OCI-M2 (cell line): ENCODE measurements around the gene KLHL22.
"Not testable (repeated sequence)": the region's sequence is repeated elsewhere in the genome, so short reads cannot be mapped to it uniquely, and the experiment has no call there.

Source experiments
- DNase-seq: peaks from one replicate; lab custom pipeline; 2025; ENCODE audit not compliant: unreplicated experiment; lab: John Stamatoyannopoulos, UW

Gene KLHL22

GRCh38 chr22:20494978-20495860 lies at the start of gene KLHL22:
TSS of gene KLHL22 (minus strand) at chr22:20495795. CDS start at chr22:20489211, 6,584 bp downstream.
- DNase-seq = no peak

DNA sequence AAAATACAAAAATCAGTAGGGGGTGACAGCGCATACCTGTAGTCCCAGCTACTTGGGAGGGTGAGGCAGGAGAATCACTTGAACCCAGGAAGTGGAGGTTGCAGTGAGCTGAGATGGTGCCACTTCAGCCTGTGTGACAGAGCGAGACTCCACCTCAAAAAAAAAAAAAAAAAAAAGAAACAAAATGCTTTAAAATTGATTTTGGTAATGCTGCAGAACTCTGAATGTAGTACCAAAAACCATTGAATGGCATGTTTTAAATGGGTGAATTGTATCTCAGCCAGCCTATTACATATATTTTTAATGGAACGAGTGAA lies 49.7 kb upstream of the KLHL22 start:
- DNase-seq = not testable (repeated sequence)

DNA sequence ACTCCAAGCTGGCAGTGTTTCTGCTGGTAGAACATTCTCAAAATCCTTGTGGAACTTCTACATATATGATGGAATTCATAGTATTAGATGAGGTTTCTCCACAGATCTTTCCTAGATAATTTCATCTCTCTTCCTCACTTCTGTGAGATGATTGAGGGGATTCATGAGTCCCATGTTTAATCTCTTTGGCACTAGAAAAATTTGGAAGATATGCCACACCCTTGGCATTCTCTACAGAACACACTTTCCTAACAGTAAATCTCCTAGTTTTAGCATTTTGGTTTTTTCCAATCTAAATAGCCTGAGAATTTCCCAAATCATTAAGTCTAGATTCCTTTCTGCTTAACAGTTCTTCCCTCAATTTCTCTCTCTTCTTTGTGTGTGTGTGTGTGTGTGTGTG lies 47.1 kb upstream of the KLHL22 start:
- DNase-seq = no peak

GRCh38 chr22:20542055-20542454 lies 46.5 kb upstream of the KLHL22 start:
- DNase-seq = no peak

GRCh38 chr22:20538875-20539274 lies 43.3 kb upstream of the KLHL22 start:
- not testable (repeated sequence) for DNase-seq

DNA sequence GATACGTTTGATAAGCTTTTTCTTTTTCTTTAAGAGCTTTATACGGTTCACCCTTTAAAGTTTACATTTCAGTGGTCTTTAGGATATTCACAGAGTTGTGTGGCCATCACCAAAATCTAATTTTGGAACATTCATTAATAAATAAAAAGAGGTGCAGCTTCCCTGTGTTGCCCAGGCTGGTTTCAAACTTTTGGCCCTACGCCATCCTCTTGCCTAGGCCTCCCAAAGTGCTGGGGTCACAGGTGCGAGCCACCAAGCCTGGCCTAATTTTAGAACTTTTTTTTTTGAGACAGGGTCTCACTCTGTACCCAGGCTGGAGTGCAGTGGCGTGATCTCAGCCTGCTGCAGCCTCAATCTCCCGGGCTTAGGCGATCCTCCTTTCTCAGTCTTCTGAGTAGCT lies 42.4 kb upstream of the KLHL22 start:
- DNase-seq = no peak

DNA sequence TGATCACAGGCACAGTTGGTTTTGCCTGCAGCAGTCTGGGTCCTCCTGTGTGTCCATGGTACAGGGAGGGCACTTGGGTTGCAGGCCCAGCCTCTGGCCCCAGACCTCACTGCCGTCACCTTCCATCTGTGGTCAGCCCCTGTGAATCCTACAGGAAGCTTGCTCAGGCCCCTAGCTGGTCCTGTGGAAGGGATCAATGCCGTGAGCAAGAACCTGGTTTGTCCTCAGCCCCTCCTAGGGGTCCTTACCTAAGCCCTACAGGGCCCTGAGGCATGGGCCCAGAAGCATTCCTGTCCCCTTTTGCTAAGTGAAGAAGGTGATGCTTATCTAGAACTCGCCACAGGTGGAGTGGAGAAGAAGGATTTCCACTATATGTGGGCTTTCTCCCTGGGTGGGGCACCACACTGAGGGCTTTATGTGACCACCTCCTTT lies 41.7 kb upstream of the KLHL22 start:
- no peak for DNase-seq

DNA sequence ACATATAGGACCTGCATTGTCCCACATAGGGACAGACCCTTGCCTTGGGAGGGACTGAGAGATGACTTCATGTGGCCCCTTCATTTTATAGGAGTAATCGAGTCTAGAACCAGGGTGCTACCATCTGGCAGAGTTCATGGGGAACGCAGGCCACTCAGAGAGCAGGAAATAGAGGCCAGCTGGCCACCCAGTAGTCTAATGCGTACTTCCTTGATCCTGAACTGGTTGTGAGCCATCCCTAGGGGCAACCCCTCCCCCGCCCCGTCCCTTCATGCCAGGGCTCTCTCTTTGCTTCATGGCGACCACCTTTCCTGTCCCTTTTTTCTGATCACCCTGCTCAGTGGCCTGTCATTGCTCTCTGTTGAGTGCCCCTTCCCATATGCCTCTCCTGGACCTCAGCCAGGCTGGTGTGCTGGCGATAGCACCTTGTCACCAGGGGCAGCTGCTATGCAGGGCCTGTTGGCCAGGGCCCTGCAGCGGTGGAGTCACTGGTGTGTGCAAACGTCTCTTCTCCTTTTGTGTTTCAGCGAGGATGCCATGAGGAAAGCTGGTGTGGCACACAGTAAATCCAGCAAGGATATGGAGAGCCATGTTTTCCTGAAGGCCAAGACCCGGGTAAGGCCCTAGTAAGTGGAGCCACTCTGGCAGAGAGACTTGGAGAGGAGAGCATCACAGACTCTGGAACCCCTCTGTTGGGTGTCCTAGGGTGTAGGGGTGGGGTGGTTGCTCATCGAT lies 41.2 kb upstream of the KLHL22 start:
- DNase-seq = no peak

GRCh38 chr22:20533879-20534265 lies 38.3 kb upstream of the KLHL22 start:
- no peak for DNase-seq

DNA sequence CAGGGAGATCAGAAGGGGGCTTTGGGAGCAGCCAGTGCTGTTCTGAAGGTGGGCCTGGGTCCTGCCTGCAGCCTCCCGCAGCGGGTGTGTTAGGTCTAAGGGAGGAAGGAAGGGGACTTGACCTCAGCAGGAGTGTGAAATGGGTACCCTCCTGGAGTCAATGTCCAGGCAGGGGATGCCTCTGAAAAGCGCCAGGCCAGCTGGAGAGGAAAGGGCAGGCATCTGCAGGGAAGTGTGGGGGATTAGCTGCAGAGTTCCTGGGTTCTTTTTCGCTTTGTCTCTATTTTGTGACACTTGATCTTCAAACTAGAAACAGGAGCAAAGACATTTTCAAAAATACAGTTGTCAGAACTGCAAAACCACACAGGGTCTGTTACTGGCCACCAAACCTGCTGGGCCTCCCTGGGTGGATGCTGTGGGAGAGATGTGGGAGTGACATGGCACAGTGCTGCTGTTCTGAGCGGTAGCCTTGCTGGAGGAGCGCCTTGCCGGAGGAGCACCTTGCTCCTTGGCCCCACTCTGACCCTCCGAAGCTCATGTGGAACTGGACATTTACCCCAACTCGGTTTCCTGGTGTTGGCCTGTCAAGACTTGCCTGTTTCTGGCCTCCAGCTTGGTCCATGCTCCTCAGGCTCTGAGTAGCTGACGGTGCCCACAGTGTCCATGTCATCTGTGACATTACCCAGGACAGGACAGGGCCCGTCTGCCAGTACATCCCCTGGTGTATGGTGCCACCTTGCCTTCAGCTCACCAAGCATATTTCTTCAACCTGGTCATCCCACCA lies 37.7 kb upstream of the KLHL22 start:
- no peak for DNase-seq

DNA sequence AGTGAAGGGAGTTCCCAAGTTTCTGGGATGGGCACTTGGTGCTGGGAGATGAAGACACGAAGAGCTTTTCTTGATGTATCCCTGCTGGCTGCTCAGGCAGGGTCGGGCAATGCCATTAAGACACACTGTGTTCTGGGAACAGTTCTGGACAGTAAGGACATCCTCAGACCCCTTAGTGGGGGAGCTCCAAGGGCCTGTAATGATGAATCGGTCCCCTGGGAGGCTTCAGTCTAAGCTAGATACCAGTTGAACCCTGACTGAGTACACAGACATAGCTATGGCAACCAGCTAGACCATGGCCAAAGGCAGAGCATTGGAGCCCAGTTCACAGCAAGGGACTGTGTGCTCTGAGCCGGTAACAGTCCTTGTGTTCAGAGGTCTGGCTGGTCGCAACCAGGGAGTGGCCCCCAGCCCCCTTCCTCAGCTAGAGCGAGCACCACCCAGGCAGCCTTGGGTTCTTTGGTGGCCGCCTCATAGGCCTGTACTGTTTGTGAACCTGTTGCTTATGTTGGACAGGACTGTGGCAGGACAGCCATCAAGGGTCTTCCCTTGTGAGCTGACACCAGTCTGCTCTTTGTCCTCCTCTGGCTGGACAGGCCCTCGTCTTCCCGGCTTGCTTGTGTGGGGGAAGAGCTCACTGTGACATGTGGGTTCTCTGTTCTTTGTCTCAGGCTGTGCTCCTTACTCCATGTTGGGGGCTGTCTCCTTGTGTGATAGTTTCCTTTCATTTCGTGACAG lies 36.8 kb upstream of the KLHL22 start:
- no peak for DNase-seq

DNA sequence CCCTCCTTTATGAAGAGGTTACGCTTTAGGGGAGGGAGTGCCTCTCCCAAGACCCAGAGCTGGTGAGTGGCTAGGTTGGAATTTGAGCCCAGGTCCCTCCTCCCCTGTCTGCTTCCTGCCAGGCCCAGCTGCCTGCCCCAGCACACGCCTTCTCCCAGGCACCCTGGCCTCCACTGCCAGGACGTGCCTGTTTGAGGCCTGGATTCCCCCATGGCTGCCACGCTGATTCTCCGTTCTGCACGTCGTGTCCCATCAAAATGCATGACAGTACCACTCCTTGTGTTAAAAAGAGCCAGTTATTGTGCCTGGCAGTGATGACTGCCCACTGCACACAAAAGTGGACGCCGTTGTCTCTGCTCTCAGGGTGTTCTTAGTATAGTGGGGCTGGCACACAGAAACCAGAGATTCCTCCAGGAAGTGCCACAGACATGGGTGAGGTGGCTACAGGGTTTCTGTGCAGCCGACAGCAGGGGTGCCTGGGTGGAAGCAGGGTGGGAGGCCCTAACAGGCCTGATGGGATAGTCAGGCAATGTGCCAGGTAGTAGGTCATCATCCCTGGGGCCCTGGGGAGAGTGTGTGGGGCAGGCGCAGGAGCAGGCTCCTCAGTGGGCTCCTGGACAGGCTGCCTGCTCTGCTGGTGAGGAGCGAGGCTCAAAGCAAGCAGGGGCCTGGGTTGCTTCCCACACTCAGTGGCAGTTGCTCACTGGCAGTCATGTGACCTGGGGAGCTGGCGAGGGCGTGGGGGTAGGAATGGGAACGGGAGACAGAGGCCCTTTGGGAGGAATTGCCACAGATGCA lies 36.0 kb upstream of the KLHL22 start:
- no peak for DNase-seq

DNA sequence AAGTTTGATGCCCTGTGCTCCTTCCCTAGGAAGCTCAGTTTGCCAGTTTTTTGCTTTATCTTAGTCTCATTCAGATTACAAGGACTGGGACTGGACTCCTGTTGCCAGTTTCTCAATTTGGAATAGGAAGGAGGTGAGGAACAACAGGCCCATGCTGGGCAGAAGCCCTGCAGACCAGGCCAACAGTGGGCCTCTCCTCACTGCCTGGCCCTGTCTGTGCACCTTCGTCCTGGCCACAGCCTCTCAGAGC lies 35.5 kb upstream of the KLHL22 start:
- no peak for DNase-seq

GRCh38 chr22:20530368-20531153 lies 35.0 kb upstream of the KLHL22 start:
- no peak for DNase-seq

DNA sequence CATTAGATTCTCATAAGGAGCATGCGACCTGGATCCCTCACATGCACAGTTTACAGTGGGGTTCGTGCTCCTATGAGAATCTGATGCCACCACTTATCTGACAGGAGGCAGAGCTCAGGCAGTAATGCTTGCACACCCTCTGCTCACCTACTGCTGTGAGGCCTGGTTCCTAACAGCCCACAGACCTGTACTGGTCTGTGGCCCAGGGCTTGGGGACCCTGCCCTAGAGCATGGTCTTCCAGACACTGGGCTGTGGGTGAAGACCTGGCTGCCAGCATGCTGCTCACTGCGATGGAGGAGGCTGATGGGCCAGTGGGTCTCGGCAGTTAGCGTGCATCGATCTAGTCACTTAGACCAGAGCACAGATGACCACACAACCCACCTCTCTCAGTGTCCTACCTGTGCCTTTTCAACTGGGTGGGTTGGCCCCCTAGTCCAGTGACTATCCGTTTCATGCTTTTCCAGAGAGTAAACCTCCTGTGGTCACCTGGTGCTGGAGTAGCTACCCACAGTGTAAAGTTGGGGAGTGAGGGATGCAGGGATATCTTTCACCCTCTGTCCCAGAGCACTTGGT lies 32.9 kb upstream of the KLHL22 start:
- DNase-seq = no peak

DNA sequence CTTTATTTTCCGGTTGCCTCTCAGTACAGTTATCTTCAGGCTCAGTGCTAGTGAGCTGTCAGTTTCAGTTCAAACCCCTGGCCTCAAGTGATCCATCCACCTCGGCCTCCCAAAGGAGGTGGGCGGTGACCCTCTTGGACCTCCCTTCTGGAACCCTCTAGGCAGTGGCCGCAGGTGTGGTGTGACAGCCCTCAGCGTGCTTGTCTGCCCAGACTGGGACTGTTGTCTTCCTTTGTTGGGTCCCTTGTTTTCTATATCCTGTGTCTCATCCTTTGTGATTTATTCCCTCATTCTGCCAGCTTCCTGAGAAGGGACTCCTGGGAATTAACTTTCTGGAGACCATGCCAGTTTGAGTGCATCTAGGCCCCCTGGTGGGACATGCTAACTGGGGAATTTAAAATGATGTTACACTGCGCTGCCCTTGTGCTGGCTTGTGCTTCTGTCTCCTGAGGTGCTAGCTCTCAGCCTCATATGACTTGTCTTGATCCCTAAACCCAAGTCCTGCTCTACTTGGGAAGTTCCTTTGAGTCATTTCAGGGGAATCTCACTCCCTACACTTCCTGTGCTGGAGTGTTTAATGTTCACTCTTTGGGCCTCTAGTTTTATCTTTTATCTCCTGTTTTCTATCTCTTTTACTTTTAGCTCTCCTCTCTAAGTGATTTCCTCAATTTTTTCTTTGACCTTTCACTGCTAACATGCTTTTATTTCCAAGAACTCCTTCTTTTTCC lies 31.2 kb upstream of the KLHL22 start:
- no peak for DNase-seq

DNA sequence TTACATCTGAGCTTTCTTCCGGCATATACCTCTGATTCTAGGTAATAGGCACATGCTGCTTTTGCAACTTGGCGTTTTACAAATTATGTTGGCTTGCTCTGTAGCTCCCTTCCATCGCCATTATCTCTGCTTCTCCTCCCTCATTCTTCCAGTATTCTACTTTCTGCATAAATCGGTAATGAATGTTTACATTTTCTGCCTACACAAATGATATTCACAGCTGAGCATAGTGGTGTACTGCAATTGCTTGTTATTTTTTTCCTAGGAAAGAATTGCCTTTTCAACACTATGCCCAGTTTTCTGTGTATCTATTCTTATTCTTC lies 30.7 kb upstream of the KLHL22 start:
- DNase-seq = no peak

GRCh38 chr22:20525048-20525447 lies 29.5 kb upstream of the KLHL22 start:
- DNase-seq = no peak

- DNase-seq = no peak
Measured at GRCh38 chr22:20524004-20524481, 28.4 kb upstream of the KLHL22 start.
